GM18498 (cell line): ENCODE data around the gene GRB2.
"Not testable (repeated sequence)": the region's sequence is repeated elsewhere in the genome, so short reads cannot be mapped to it uniquely, and the experiment has no call there.

ENCODE experiments used
- ATAC-seq: cut with Tn5 transposase; IDR thresholded peaks from one replicate; pipeline ENCODE4 v1.9.1; 2021; ENCODE audit warnings: mild to moderate bottlenecking, moderate library complexity; ENCODE audit not compliant: unreplicated experiment

Gene GRB2

GRCh38 chr17:75388476-75389030 is 16.9 kb downstream of the GRB2 start:
- ATAC-seq = no peak

- ATAC-seq = no peak
Observed at GRCh38 chr17:75387771-75388170, 17.7 kb downstream of the GRB2 start.

DNA sequence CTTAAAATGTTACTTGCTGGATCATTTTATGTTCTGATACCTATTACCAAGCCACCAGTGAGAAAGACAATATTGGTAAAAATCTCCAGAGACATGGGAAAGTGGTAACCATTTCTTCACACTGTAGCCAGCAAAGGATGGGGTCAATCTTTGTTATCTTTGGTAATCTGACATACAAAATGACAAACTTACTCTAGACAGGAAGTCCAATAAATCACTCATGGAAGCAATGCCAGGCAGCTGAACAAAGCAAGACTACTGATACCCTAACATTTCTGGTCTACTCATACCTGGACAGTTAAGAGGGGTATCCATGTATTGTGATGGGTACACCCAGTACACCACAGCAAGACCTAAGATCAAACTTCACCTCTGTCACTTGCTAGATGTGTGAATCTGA is 19.0 kb downstream of the GRB2 start:
- ATAC-seq = no peak

- no peak for ATAC-seq
Observed at GRCh38 chr17:75384751-75385150, 20.7 kb downstream of the GRB2 start.

- no peak for ATAC-seq
Observed at GRCh38 chr17:75383842-75384195, 21.7 kb downstream of the GRB2 start.

DNA sequence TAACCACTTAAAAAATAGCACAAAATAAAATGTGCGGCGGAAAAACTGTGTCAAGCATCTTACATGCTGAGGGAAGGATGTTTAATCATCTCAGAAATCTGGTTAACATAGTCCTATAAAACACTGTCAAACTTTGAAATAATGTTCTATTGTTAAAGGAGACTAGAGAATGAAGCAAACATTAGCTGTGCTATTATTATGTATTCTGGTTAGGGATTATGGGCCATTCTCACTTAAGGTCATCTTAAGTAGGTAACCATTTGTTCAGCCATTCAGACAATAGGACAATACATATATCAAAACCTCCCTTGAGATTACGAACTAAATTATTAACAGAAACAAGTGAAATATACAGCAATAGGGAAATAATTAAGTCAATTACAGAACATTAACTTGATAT is 24.7 kb downstream of the GRB2 start:
- ATAC-seq = no peak

- no peak for ATAC-seq
Observed at GRCh38 chr17:75380315-75380714, 25.2 kb downstream of the GRB2 start.

DNA sequence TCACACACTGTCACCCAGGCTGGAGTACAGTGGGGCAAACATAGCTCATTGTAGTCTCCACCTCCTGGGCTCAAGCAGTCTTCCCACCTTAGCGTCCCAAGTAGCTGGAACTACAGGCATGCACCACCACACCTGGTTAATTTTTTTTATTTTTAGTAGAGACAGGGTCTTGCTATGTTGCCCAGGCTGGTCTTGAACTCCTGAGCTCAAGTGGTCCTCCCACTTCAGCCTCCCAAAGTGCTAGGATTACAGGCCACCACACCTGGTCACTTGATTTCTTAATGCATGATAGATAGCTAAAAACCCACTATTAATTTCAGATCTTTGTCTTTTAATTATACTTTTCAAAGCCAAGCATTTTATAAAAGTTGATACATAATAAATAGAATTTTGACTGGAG is 26.1 kb downstream of the GRB2 start:
- ATAC-seq = not testable (repeated sequence)

DNA sequence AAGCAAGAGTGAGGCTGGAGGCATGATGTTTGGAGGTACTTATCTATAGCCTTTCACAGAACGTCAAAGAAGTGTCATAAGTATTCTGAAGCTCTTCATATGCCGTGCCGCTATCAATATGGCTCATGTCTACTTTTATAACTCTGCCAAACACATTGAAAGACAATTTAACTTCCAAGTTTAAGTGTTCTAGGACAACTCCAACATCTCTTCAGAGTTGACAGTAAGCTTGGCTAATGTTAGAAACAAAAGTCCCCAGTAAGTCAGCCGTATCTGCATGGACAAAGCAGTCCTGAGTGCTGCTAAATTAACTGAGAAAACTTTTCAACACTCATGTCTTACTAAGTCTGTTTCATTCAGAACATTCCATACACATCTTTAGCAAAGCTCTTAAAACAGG is 32.2 kb downstream of the GRB2 start:
- ATAC-seq = no peak

GRCh38 chr17:75371981-75372380 is 33.5 kb downstream of the GRB2 start:
- no peak for ATAC-seq

DNA sequence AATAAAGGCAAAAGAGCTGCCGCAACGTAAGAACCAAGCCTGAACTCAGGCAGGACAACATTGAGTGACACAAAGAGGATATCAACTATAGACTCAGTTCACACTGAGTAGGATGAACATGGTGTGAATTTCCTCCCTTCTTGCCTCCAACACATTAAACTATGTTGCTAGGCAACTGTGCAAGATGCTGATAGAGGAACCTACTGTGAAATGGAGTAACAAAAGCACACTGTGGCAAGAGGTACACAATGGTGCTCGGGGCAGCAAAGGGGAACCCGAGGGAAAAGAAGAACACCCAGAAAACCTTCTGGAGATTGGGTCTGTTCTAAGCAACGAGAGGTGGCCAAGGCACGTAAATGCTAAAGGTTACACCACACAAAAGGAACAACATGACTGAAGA is 34.1 kb downstream of the GRB2 start:
- ATAC-seq = no peak

GRCh38 chr17:75370286-75370915 is 35.1 kb downstream of the GRB2 start:
- no peak for ATAC-seq

DNA sequence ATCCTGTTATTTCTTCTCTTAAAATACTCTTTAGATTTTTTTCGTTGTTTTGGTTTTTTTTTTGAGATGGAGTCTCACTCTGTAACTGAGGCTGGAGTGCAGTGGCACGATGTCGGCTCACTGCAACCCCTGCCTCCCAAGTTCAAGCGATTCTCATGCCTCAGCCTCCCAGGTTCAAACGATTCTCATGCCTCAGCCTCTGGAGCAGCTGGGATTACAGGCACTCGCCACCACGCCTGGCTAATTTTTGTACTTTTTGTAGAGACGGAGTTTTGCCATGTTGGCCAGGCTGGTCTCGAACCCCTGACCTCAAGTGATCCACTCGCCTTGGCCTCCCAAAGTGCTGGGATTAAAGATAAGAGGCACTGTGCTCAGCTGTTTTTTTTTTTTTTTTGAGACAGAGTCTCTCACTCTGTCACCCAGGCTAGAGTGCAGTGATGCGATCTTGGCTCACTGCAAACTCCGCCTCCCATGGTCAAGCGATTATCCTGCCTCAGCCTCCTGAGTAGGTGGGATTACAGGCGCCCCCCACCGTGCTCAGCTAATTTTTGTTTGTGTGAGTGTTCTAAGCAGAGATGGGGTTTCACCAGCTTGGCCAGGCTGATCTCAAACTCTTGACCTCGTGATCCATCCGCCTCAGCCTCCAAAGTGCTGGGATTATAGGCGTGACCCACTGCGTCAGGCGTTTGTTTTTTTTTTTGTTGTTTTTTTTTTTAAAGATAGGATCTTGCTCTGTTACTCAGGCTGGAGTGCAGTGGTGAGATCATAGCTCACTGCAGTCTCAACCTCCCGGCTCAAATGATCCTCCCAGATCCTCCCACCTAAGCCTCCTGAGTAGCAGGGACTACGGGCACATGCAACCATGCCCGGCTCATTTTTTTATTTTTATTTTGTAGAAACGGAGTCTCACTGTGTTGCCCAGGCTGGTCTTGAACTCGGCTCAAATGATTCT is 37.4 kb downstream of the GRB2 start:
- ATAC-seq = not testable (repeated sequence)

DNA sequence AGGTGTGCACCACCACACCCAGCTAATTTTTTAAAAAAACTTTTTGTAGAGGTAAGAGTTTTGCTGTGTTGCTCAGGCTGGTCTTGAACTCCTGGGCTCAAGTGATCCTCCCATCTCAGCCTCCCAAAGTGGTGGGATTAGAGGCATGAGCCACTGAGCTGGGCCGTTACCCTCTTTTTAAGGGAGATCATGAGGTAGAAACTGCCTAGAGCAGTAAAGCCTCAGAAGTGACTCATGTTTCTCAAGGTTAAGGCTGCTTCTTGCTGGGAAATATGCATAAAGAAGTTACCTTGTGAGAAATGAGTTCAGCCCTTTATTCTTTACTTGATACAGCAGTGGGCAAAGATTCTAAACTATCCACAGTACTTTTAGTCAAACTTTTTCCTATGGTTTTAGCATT is 38.2 kb downstream of the GRB2 start:
- ATAC-seq = no peak

GRCh38 chr17:75366432-75366831 is 39.0 kb downstream of the GRB2 start:
- no peak for ATAC-seq

DNA sequence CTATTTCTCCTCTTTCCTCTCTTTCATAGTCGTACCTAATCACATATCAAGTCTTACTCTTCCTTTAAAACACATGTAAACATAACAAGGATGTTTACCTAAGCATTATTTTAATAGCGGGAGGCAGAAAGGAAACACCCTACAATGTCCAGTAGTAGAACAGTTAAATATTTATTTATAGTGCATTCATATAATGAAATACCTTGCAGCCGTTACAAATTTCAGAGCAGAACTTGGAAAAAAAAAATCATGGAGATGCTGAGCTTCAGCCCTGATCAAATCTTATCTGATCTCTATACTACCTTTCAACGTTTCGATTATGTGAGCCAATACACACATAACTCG is 39.6 kb downstream of the GRB2 start:
- ATAC-seq = no peak

- no peak for ATAC-seq
Observed at GRCh38 chr17:75365009-75365930, 40.2 kb downstream of the GRB2 start.

GRCh38 chr17:75364078-75364477 is 41.4 kb downstream of the GRB2 start:
- ATAC-seq = no peak

GRCh38 chr17:75361996-75362395 is 43.5 kb downstream of the GRB2 start:
- no peak for ATAC-seq

GRCh38 chr17:75361344-75361743 is 44.1 kb downstream of the GRB2 start:
- ATAC-seq = no peak

- ATAC-seq = no peak
Observed at GRCh38 chr17:75356260-75356937, 49.1 kb downstream of the GRB2 start.
